Right lobe of liver (tissue), 6 donors: ENCODE results near the gene ZNF697. TPM values are rescaled to one million over a fixed set of nuclear protein-coding genes. Genes with fewer than 3 reads are reported as not detected.

Experiments
- ATAC-seq, 4 donors: fragments of 200-7000 bp; cut with Tn5 transposase; one replicate each; pipeline ENCODE4 v1.9.1; 2020; ENCODE audit warnings: mild to moderate bottlenecking in 4 of 4, moderate library complexity in 4 of 4
- DNase-seq, 3 donors: peaks; one replicate each; pipeline ENCODE4 v3.0.0-alpha.2; 2020
- H3K27ac ChIP-seq, 3 donors: fragments of 200-600 bp; one replicate each; pipeline ENCODE4 v1.8.0; 2022
- H3K27me3 ChIP-seq, 2 donors: fragments of 200-600 bp; one replicate each; pipeline ENCODE4 v1.8.0; 2022
- H3K36me3 ChIP-seq, 4 donors: fragments of 200-600 bp; sonication (generic) in 1 of 4; one replicate each; pipeline versions ENCODE4 v1.5.1 to v1.8.0; 2017 to 2022; ENCODE audit warnings: control low read depth in 1 of 4
- H3K4me1 ChIP-seq, 4 donors: fragments of 200-600 bp; sonication (generic) in 1 of 4; one replicate each; pipeline versions ENCODE4 v1.5.1 to v1.8.0; 2017 to 2022; ENCODE audit warnings: control low read depth in 1 of 4
- H3K4me3 ChIP-seq, 3 donors: fragments of 200-600 bp; one replicate each; pipeline ENCODE4 v1.8.0; 2022
- H3K9me3 ChIP-seq, 4 donors: fragments of 200-600 bp; sonication (generic) in 1 of 4; one replicate each; pipeline versions ENCODE4 v1.5.1 to v1.8.0; 2017 to 2022; ENCODE audit warnings: control low read depth in 1 of 4
- CTCF ChIP-seq, 4 donors: fragments of 200-600 bp in 3 of 4; fragments of 450-650 bp in 1 of 4; IDR thresholded peaks; one replicate each; pipeline versions ENCODE4 v1.5.1 to v1.8.0; 2016 to 2022; ENCODE audit warnings: antibody characterized with exemption in 4 of 4, mild to moderate bottlenecking in 2 of 4
- POLR2A ChIP-seq: fragments of 450-650 bp; IDR thresholded peaks from one replicate; pipeline ENCODE4 v1.6.1; 2017; ENCODE audit warnings: antibody characterized with exemption, mild to moderate bottlenecking
- WGBS: methylation state at CpG from one replicate; pipeline ENCODE4 v1.1.6; 2018; ENCODE audit warnings: low coverage, low lambda C conversion rate; ENCODE audit not compliant: insufficient coverage; ENCODE audit errors: missing lambda C conversion rate; 5-methylcytosine and 5-hydroxymethylcytosine counted together
- intact Hi-C, 2 donors: fragments of 100-400 bp; cut with DNase I; formaldehyde crosslinking; loops; one replicate each; pipeline versions ENCODE4 v1.11.2 to v1.14.1; 2022
- total RNA-seq, 6 experiments: library from RNA; depleted of rRNA in 2 of 6; stranded (reverse); fragments of >200 nt in 2 of 6; fragmentation: NEBNext Ultra II Directional in 3 of 6; extraction: Animal tissue kit (Norgen Biotek cat#: 25700) in 3 of 6; gene quantifications; one replicate each; pipeline versions ENCODE4 v1.1.0 to v1.2.4, GENCODE V29; 2016 to 2023
- donor health status: DM: no; HTN: yes; CAD: no.
- donor health status: DM: no; HTN: no; CAD: no.
- donor health status: DM: no; HTN: no; CAD: no.
- donor health status: DM: no; HTN: yes; CAD: no.
- donor health status: DM: no; HTN: yes; CAD: no.

The ZNF697 gene
- total RNA-seq, 6 experiments from 2014 or later: 2.6 to 6.9 (median 3.4) TPM

DNA sequence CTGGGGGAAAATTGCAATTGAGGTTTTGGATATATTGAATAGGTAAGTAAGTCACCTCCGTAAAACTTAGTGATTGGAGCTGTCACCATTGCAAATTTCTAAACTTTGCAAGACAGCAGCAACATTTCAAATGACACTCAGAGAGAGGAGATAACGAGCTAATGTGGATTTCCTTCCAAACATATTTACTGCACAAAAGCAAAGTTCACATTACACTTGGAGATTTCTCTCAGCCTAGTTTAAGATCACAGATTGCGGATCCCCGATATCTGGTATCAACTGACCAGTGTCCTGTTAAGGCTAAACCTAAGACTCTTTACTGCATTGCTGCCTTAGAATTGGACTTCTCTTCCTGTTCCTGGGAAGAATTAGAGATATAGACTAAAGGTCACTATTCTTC, 47.5 kb downstream of the ZNF697 start:
- intact Hi-C loops: loop anchor here in 1 of 2 donors (10.0 kb wide), 1 partner anchor 126 kb away; no protein-coding TSS in a partner anchor
- ATAC-seq: no peak

GRCh38 chr1:119595606-119596005, 52.5 kb downstream of the ZNF697 start:
- H3K27ac ChIP-seq: no peak overlapping the region
- ATAC-seq (no peak), DNase-seq (no peak)
- H3K4me3 ChIP-seq: no peak overlapping the region
- TF ChIP-seq CTCF (IDR thresholded peaks at IDR 0.05) (no peak), POLR2A (no peak)
- no peaks in the 10 kb centered on the region for H3K9me3 ChIP-seq
- H3K4me1 ChIP-seq: peaks cover 0 to 5% (median 0%) of the 10 kb centered on the region in 4 donors
- intact Hi-C loops: no loop called here
- no peaks in the 10 kb centered on the region for H3K27me3 ChIP-seq
- WGBS: 52% methylated on average over 2 of the region's 2 CpGs
- H3K36me3 ChIP-seq: no peaks in the 10 kb centered on the region

More for the DNA sequence above, 47.5 kb downstream of the ZNF697 start:
- H3K4me1 ChIP-seq: peaks cover 0 to 7% (median 0%) of the 10 kb centered on the region in 4 donors
- DNase-seq: no peak
- no peaks in the 10 kb centered on the region for H3K27me3 ChIP-seq
- H3K4me3 ChIP-seq: no peak overlapping the region
- no peak overlapping the region for H3K27ac ChIP-seq
- H3K9me3 ChIP-seq: no peaks in the 10 kb centered on the region
- H3K36me3 ChIP-seq: no peaks in the 10 kb centered on the region
- TF ChIP-seq POLR2A: no peak
- no peak for TF ChIP-seq CTCF (IDR thresholded peaks at IDR 0.05)
- WGBS: 68% methylated on average over 4 of the region's 4 CpGs

- H3K27me3 ChIP-seq: no peaks in the 10 kb centered on the region
- DNase-seq (no peak), ATAC-seq (no peak)
- 71% methylated on average over 2 of the region's 2 CpGs for WGBS
- no peaks in the 10 kb centered on the region for H3K36me3 ChIP-seq
- H3K27ac ChIP-seq: no peak overlapping the region
- no peaks in the 10 kb centered on the region for H3K9me3 ChIP-seq
- intact Hi-C loops: no loop called here
- no peak for TF ChIP-seq POLR2A
- no peak for TF ChIP-seq CTCF (IDR thresholded peaks at IDR 0.05)
- no peak overlapping the region for H3K4me3 ChIP-seq
- H3K4me1 ChIP-seq: peaks cover 0 to 5% (median 0%) of the 10 kb centered on the region in 4 donors
Observed at GRCh38 chr1:119595168-119595567, 52.9 kb downstream of the ZNF697 start.

DNA sequence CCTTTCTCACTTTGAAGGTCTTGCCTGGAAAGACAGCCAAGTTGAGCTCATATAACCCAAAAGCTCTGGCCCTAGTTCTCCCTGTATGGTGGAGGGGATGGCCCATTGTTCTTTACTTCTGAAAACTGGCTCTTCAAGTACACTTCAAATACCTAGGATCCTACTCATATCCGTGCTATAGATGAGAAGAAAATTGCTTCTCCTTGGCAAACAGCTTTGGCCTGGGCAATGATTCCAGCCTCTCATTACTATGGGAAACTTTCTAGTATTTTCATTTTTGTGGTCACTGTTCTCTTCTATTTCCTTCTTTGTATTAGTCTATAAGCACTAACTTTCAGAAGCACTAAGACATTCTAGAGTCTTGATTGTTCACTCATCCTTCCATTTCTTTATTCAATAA, 53.7 kb downstream of the ZNF697 start:
- Histone ChIP-seq H3K27ac (no peak overlapping the region), H3K36me3 (no peaks in the 10 kb centered on the region), H3K4me1 (peaks cover 0 to 5% (median 0%) of the 10 kb centered on the region in 4 donors), H3K4me3 (no peak overlapping the region), H3K9me3 (no peaks in the 10 kb centered on the region), H3K27me3 (no peaks in the 10 kb centered on the region)
- WGBS: 100% methylated on average over 1 of the region's 1 CpG
- ATAC-seq (no peak), DNase-seq (no peak)
- intact Hi-C loops: no loop called here
- no peak for TF ChIP-seq CTCF (IDR thresholded peaks at IDR 0.05)
- no peak for TF ChIP-seq POLR2A

DNA sequence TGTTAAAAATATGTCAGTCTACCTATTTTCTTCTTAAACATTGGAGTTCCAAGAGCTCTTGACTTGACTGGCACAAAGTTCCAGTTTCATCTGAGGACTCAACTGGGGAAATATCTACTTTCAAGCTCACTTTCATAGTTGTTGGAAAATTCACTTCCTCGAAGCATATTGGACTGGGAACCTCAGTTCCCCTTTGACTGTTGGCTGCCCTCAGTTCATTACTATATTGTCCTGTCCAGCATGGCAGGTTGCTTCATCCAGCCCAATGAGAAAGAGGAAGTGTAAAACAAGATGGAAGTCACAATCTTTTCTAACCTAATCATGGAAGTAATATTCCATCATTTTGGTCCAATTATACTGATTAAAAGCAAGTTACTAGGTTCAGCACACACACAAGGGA, 54.3 kb downstream of the ZNF697 start:
- TF ChIP-seq POLR2A (no peak), CTCF (IDR thresholded peaks at IDR 0.05) (no peak)
- Histone ChIP-seq H3K9me3 (no peaks in the 10 kb centered on the region), H3K27me3 (no peaks in the 10 kb centered on the region), H3K36me3 (no peaks in the 10 kb centered on the region), H3K4me1 (peaks cover 0 to 5% (median 0%) of the 10 kb centered on the region in 4 donors), H3K27ac (no peak overlapping the region), H3K4me3 (no peak overlapping the region)
- whole genome bisulfite sequencing: 64% methylated on average over 1 of the region's 1 CpG
- DNase-seq (no peak), ATAC-seq (no peak)
- intact Hi-C loops: no loop called here
